Adipocyte (in vitro differentiated cells): ENCODE data around the gene TRIM22.
A peak's percentile ranks its signal among the peaks of the same experiment; 100 is the strongest.
"Not testable (repeated sequence)": the region's sequence is repeated elsewhere in the genome, so short reads cannot be mapped to it uniquely, and the experiment has no call there.

Experiments
- DNase-seq: peaks from one replicate; pipeline ENCODE4 v3.0.0-alpha.2; 2015; ENCODE audit warnings: low read depth
- H3K27me3 ChIP-seq: replicated peaks from 2 replicates; pipeline ENCODE4 v1.7.0; 2013; ENCODE audit warnings: mild to moderate bottlenecking, low read length, moderate library complexity; ENCODE audit not compliant: control insufficient read depth, insufficient read depth
- H3K36me3 ChIP-seq: 2 replicates; pipeline ENCODE4 v1.7.0; 2013; ENCODE audit warnings: low read length, mild to moderate bottlenecking, moderate library complexity; ENCODE audit not compliant: control insufficient read depth, insufficient read depth, severe bottlenecking
- H3K4me1 ChIP-seq: 2 replicates; pipeline ENCODE4 v1.7.0; 2013; ENCODE audit warnings: mild to moderate bottlenecking, low read length, moderate library complexity; ENCODE audit not compliant: control insufficient read depth, insufficient read depth
- H3K4me3 ChIP-seq: 2 replicates; pipeline ENCODE4 v1.7.0; 2013; ENCODE audit warnings: mild to moderate bottlenecking, low read length, moderate library complexity
- H3K9ac ChIP-seq: 2 replicates; pipeline ENCODE4 v1.7.0; 2013; ENCODE audit warnings: mild to moderate bottlenecking, low read length, moderate library complexity
- H3K9me3 ChIP-seq: 2 replicates; pipeline ENCODE4 v1.7.0; 2013; ENCODE audit warnings: mild to moderate bottlenecking, low read length, moderate library complexity; ENCODE audit not compliant: control insufficient read depth

Gene TRIM22

DNA sequence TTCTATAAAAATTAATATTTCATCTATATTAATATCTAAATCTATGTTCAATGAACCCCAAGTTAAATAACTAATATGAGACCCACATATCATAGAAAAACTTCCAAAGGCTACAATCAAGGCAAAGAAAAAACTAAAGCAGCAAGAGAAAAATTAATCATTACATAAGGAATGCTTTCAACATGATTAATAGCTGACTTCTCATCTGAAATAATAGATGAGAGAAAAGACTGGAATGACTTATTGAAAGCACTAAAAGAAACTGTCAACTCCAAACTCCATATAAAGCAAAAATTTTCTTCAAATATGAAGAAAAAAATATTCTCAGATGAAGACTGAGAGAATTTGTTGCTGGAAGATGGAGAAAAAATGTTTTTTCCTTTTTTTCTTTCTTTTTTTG, 17.8 kb upstream of the TRIM22 start:
- H3K9ac ChIP-seq: no peak overlapping the region
- DNase-seq: no peak
- no peaks in the 10 kb centered on the region for H3K4me1 ChIP-seq
- no peaks in the 10 kb centered on the region for H3K27me3 ChIP-seq
- H3K4me3 ChIP-seq: no peak overlapping the region
- no peaks in the 10 kb centered on the region for H3K9me3 ChIP-seq
- peaks cover 22% of the 10 kb centered on the region for H3K36me3 ChIP-seq

DNA sequence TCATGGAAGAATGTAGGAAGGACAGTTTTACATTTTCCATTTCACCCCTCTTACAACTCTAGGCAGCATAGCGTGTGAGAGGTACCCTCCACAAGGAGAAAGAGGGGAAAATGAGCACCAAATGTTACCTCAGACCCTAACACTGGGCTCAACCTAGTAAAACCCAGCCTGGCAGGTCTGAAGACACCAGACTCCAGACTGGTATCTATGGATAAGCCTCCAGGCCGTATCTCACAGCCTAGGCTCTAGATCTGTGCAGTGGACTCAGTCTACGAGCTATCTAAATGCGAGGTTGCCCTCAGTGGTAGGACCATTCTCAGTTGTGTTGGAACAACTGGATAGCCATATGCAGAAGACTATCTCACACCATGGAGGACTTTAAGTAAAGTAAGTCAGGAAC, 15.2 kb upstream of the TRIM22 start:
- H3K27me3 ChIP-seq: no peaks in the 10 kb centered on the region
- H3K9ac ChIP-seq: no peak overlapping the region
- H3K9me3 ChIP-seq: no peaks in the 10 kb centered on the region
- DNase-seq: no peak
- no peaks in the 10 kb centered on the region for H3K4me1 ChIP-seq
- H3K4me3 ChIP-seq: no peak overlapping the region
- H3K36me3 ChIP-seq: peaks cover 30% of the 10 kb centered on the region

DNA sequence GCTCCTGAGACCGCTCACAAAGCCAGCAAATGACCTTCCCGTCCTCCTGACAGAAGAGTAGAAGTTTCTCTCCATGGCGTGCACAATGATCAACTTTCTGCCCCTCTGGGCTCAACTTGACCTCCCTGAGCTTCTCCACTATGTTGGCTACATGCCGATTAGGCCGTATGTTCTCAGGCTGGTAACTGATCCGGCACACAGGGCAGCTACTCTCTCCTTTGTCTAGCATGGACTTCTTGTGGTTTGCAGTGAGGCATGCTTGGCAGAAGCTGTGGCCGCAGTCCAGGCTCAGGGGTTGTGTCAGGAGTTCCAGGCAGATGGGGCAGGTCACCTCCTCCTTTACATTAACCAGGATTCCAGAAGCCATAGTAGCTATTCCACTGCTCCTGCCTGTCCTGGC, 9.8 kb upstream of the TRIM22 start:
- Histone ChIP-seq H3K9ac (no peak overlapping the region), H3K4me1 (peaks cover 5% of the 10 kb centered on the region), H3K9me3 (no peaks in the 10 kb centered on the region), H3K4me3 (no peak overlapping the region), H3K36me3 (peaks cover 23% of the 10 kb centered on the region), H3K27me3 (no peaks in the 10 kb centered on the region)
- no peak for DNase-seq

DNA sequence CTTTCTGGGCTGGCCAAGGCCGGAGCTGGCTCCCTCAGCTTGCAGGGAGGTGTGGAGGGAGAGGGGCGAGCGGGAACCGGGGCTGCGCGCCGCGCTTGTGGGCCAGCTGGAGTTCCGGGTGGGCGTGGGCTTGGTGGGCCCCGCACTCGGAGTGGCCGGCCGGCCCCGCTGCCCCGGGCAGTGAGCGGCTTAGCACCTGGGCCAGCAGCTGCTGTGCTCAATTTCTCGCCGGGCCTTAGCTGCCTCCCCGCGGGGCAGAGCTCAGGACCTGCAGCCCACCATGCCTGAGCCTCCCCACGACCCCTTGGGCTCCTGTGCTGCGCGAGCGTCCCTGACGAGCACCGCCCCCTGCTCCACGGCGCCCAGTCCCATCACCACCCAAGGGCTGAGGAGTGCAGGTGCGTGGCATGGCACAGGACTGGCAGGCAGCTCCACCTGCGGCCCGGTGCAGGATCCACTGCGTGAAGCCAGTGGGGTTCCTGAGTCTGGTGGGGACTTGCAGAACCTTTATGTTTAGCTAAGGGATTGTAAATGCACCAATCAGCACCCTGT, 6.6 kb upstream of the TRIM22 start:
- not testable (repeated sequence) for H3K4me3 ChIP-seq, H3K9ac ChIP-seq, DNase-seq, H3K9me3 ChIP-seq, H3K4me1 ChIP-seq, H3K27me3 ChIP-seq
- peaks cover 18% of the 10 kb centered on the region for H3K36me3 ChIP-seq

GRCh38 chr11:5683620-5684019, 6.0 kb upstream of the TRIM22 start:
- Histone ChIP-seq H3K4me3 (peak overlapping the region; percentile 89), H3K36me3 (peaks cover 11% of the 10 kb centered on the region)
- not testable (repeated sequence) for H3K9ac ChIP-seq, DNase-seq, H3K27me3 ChIP-seq, H3K9me3 ChIP-seq, H3K4me1 ChIP-seq

DNA sequence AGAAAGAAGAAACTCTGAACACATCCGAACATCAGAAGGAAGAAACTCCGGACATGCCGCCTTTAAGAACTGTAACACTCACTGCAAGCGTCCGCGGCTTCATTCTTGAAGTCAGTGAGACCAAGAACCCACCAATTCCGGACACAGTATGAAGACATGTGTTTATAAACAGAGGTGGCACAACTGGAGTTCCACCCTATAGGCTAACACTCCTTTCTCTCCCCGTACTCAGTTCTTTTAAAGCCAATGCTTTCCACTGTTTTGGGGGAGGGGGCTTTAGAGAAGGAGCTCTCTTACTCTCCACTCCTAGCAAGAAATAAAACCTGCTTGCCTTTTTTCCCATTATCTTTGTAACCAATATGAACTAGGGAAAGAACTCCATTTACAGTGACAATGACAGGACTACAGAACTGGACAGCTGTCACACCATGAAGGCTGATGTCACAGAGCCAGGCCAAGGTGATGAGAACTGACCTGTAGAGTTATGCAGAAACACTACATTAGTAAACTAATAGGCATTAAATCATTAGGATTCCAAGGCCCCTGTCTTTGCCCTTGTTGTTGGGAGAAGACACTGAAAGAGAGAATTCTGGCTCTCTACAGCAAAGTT, 5.4 kb upstream of the TRIM22 start:
- no peak for DNase-seq
- Histone ChIP-seq H3K9ac (peak overlapping the region; percentile 90), H3K4me3 (peak overlapping the region; percentile 89), H3K4me1 (peaks cover 13% of the 10 kb centered on the region), H3K9me3 (no peaks in the 10 kb centered on the region), H3K36me3 (peaks cover 6% of the 10 kb centered on the region), H3K27me3 (no peaks in the 10 kb centered on the region)

DNA sequence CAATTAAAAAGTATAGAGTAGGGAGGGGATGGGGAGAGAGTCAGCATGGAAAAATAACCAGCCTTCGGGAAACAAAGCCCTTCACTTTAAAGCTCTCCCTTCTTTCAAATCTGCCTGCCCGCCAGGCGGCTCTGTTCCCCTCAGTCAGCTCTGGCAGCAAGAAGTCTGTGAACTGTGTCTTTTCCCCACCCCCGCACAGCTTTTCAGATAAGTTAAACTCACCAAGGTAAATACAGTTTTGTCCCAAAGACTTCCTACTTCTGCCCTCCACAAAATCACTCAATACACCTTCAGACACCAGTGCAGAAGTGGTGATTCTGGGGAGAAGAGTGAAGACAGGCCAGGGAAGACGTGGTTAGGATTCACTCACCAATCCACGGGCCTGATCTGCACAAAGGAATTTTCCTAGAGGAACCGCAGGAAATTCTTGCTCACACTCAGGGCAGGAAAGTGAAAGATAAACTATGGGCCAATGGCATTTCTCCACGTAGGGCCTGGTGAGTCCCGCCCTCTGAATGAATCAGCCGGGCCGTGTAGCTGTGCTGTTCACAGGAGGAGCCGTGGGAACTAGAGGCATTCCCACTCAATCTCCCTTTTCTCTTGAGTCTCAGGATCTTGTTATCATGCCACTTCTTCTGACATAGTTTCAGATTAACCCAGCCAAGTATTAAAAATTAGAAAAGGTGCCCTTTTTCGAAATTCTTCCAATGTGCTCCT, 4.8 kb upstream of the TRIM22 start, which contains the start of gene TRIM5:
Gene TRIM5 (minus strand): TSS at position 429 of the 717 bp plus-strand sequence. CDS start 4,897 bp downstream, outside the sequence.
- DNase-seq: peak; percentile 99
- Histone ChIP-seq H3K27me3 (no peaks in the 10 kb centered on the region), H3K9ac (peak within 1 kb of the TSS; percentile 90), H3K9me3 (no peaks in the 10 kb centered on the region), H3K36me3 (peaks cover under 1% of the 10 kb centered on the region), H3K4me1 (peaks cover 16% of the 10 kb centered on the region), H3K4me3 (peak within 1 kb of the TSS; percentile 89)

- peaks cover 16% of the 10 kb centered on the region for H3K4me1 ChIP-seq
- H3K27me3 ChIP-seq: no peaks in the 10 kb centered on the region
- no peaks in the 10 kb centered on the region for H3K36me3 ChIP-seq
- no peak overlapping the region for H3K4me3 ChIP-seq
- no peak for DNase-seq
- H3K9ac ChIP-seq: no peak overlapping the region
- H3K9me3 ChIP-seq: no peaks in the 10 kb centered on the region
Measured at GRCh38 chr11:5686426-5686825, 3.2 kb upstream of the TRIM22 start.

GRCh38 chr11:5688482-5688881, 1.1 kb upstream of the TRIM22 start:
- Histone ChIP-seq H3K27me3 (no peaks in the 10 kb centered on the region), H3K9me3 (no peaks in the 10 kb centered on the region), H3K36me3 (no peaks in the 10 kb centered on the region), H3K9ac (no peak overlapping the region), H3K4me3 (no peak overlapping the region), H3K4me1 (peaks cover 22% of the 10 kb centered on the region)
- DNase-seq: no peak

GRCh38 chr11:5690216-5690615, 626 bp downstream of the TRIM22 start:
- Histone ChIP-seq H3K27me3 (no peaks in the 10 kb centered on the region), H3K9ac (peak overlapping the region; percentile 93), H3K36me3 (peaks cover 9% of the 10 kb centered on the region), H3K4me1 (peaks cover 15% of the 10 kb centered on the region), H3K9me3 (no peaks in the 10 kb centered on the region), H3K4me3 (peak overlapping the region; percentile 89)
- DNase-seq: peak; percentile 34

- Histone ChIP-seq H3K9ac (peak overlapping the region; percentile 93), H3K9me3 (no peaks in the 10 kb centered on the region), H3K27me3 (no peaks in the 10 kb centered on the region), H3K4me3 (peak overlapping the region; percentile 89), H3K4me1 (peaks cover 13% of the 10 kb centered on the region), H3K36me3 (peaks cover 9% of the 10 kb centered on the region)
- peak; percentile 37 for DNase-seq
Measured at GRCh38 chr11:5690736-5691135, 1.1 kb downstream of the TRIM22 start.
